GM19025 (cell line): ENCODE results near the gene OR8B12.

ENCODE experiments used
- ATAC-seq: cut with Tn5 transposase; IDR thresholded peaks from one replicate; pipeline ENCODE4 v1.9.1; 2021; ENCODE audit warnings: mild to moderate bottlenecking, low read depth, moderate library complexity; ENCODE audit not compliant: unreplicated experiment

OR8B12 gene, protein sequence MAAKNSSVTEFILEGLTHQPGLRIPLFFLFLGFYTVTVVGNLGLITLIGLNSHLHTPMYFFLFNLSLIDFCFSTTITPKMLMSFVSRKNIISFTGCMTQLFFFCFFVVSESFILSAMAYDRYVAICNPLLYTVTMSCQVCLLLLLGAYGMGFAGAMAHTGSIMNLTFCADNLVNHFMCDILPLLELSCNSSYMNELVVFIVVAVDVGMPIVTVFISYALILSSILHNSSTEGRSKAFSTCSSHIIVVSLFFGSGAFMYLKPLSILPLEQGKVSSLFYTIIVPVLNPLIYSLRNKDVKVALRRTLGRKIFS

DNA sequence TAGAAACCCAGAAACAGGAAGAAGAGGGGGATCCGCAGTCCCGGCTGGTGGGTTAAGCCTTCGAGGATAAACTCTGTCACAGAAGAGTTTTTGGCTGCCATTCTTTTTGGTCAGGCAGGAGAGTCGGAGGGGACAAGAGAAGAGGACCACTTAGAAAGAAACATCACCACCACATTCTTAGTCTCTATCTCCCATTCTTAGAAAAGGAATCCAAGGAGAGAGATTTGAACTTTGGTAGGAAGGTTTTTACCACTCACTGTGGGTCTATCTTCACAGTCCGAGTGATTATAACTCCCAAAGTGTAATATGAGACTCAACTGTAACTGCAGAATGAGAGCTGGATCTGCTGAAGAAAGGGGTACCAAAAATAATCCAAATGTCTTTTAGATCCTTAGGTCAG lies at the start of gene OR8B12:
TSS of gene OR8B12 (minus strand) at position 101 of the 400 bp plus-strand sequence. CDS start at position 101, 0 bp downstream.
- no peak for ATAC-seq

GRCh38 chr11:124592627-124593026 lies 49.2 kb upstream of the OR8B12 start:
- no peak for ATAC-seq

GRCh38 chr11:124591430-124591829 lies 48.0 kb upstream of the OR8B12 start:
- no peak for ATAC-seq

DNA sequence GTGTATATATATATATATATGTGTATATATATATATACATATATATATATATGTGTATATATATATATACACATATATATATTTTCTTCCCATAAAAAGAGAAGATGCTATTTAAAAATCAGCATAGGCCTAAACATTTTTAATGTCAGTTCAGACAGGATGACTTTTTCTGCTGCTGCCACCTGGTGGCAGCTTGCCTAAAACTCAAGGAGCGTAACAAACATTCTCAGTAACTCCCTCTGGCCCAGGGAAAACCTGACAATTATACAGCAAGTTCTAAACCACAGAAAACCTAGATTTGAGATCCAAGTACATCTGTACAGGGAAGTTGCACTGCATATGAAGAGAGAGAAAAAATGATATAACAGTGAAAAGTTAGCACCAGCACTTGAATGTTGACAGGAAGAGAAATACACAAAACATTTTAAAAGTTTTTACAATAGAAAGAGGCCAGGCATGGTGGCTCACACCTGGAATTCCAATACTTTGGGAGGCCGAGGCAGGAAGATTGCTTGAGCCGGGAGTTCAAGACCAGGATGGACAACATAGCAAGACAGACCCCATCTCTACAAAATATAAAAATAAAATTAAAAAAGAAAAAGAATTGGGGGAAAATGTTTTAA lies 42.9 kb upstream of the OR8B12 start:
- no peak for ATAC-seq

- ATAC-seq: no peak
These were observed 41.4 kb upstream of the OR8B12 start for GRCh38 chr11:124584681-124585372.

DNA sequence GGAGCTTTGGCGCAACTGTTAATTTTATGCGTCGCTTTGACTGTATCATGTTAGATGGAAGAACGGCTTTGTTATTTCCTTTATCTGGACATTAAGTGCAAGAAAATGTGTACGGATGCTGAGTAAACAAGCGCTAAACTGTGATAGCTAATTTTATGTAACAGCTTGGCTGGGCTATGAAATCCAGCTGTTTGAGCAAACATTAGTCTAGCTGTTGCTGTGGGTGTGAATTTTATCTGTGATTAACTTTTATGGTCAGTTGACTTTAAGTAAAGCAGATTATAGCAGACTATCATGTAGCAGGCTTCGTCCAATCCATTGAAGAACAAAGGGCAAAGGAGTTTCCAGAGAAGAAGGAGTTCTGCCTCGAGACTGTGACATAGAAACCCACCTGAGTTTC lies 40.3 kb upstream of the OR8B12 start:
- no peak for ATAC-seq

DNA sequence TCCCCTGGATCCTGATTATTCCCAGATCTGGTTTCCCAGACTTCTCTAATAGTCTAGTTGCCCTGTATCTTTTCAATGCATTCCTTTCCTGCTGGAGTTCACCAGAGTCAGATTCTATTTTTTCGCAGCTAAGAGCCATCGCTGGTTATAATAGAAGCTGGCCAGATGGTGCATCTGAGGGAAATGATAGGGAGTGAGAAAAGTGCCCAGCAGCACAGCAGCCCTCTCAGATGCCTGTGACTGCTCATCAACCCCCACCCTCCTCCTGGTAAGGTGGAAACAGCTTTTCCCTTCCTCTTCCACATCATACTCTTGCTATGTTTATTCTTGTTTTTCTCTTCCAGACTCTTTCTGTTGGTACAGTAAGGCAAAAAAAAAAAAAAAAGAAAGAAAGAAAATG lies 39.1 kb upstream of the OR8B12 start:
- ATAC-seq: no peak

DNA sequence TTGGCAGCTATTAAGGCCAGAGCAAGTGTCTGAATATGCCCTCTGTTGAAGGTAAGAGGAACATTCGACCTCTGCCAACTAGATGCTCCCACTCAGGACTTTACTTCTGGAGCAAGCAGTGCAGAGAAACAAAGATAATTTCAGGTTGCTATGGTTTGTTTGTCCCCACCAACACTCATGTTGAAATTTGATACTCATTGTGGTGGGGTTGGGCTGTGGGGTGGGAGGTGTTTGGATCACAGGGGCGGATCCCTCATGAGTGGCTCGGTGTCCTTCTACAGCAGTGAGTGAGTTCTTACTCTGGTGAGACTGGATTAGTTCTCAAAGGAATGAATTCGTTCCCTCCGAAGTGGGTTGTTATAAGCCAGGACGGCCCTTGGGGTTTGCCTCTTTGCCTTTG lies 38.4 kb upstream of the OR8B12 start:
- no peak for ATAC-seq

DNA sequence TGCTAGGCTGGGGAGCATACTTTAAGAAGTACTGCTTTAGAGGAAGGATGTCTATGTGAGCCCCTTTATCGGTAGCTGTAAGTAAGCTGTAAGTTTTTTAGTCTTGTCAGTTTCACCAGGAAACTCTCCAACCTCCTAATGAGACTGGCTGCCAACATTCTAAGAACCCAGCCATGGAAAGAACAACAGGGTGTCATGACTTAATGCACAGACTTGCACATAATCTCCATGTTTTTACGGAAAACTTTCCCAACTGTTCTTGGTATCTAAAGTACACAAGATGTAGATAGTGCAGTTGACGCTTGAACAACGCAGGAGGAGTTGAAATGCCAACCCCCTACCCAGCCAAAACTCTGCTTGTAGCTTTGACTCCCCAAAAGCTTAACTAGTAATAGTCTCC lies 35.3 kb upstream of the OR8B12 start:
- no peak for ATAC-seq

GRCh38 chr11:124577716-124578427 lies 34.4 kb upstream of the OR8B12 start:
- no peak for ATAC-seq

DNA sequence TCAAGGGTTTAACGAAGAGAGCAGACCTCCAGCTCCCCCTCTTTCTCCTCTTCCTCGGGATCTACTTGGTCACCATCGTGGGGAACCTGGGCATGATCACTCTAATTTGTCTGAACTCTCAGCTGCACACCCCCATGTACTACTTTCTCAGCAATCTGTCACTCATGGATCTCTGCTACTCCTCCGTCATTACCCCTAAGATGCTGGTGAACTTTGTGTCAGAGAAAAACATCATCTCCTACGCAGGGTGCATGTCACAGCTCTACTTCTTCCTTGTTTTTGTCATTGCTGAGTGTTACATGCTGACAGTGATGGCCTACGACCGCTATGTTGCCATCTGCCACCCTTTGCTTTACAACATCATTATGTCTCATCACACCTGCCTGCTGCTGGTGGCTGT lies 26.7 kb upstream of the OR8B12 start:
- ATAC-seq: no peak

DNA sequence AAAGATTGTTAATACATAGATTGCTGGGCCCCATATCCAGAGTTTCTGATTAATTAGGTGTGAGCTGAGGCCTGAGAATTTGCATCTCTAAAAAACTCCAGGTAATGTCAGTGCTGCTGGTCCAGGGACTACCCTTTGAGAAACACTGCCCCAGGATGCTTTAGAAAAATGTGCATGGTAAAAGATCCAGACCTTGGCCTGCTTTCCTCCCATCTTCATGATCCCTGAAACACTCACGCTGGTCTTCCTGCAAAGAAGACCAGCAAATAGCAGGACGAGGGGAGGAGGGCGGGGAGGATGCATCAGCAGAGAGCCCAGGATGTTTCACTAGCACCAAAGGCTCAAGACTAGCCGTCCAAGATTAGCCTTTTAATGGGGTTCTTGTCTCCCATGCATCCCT lies 26.2 kb upstream of the OR8B12 start, which contains the start of gene OR8A1:
TSS of gene OR8A1 (plus strand) at position 301 of the 400 bp plus-strand sequence. CDS start 123 bp downstream, outside the sequence.
- no peak for ATAC-seq

- no peak for ATAC-seq
These were observed 13.4 kb upstream of the OR8B12 start for GRCh38 chr11:124556828-124557227.

GRCh38 chr11:124551987-124552386 lies 8.5 kb upstream of the OR8B12 start:
- no peak for ATAC-seq

- ATAC-seq: no peak
These were observed 7.7 kb upstream of the OR8B12 start for GRCh38 chr11:124551189-124551588.

GRCh38 chr11:124543145-124543544 lies 309 bp downstream of the OR8B12 start:
- ATAC-seq: no peak

- no peak for ATAC-seq
These were observed 2.2 kb downstream of the OR8B12 start for GRCh38 chr11:124541204-124541603.

- ATAC-seq: no peak
These were observed 5.4 kb downstream of the OR8B12 start for GRCh38 chr11:124538019-124538418.

GRCh38 chr11:124536520-124536919 lies 6.9 kb downstream of the OR8B12 start:
- no peak for ATAC-seq

- ATAC-seq: no peak
These were observed 7.8 kb downstream of the OR8B12 start for GRCh38 chr11:124535552-124536232.
